ENCODE measurements around the gene GDPD2. TPM values are rescaled to one million over a fixed set of nuclear protein-coding genes. Genes with fewer than 3 reads are reported as not detected.

The GDPD2 gene
- total RNA-seq, 4 donors from 2014 or later = 0.21 to 0.30 TPM; not detected in 2

DNA sequence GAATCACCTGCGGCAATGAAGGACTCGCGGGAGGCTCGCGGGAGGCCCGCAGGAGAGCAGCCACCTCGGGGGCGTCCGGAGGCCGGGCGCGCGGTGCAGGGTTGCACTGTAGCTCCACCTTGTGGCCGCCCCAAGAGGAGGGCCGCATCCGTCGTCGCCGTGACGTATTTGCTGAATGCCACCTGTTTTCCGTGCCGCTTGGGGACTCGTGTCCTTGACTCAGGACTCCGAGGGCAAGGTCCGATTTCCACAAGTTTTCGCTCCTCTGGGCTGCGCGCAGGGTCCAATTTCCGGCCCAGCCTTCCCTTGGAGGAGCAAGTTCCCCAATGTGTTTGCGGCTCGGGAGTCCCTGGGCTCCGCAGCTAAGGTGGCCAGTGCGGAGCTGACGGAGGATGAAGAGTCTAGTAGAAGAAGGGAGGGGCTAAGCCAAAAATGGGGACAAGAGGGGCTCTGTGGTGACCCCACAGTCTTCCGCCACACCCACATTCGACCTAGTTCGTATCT is 10.8 kb downstream of the GDPD2 start:
- 2 to 40% methylated on average over 30 of the region's 37 CpGs for WGBS, 2 donors
- no peaks in the 10 kb centered on the region for H3K36me3 ChIP-seq
- TF ChIP-seq CTCF (IDR thresholded peaks at IDR 0.05) (peak; percentile 62 to 81 (median 73)), POLR2A (IDR thresholded peaks at IDR 0.05) (no peak), EP300 (IDR thresholded peaks at IDR 0.05) (peak in 1 of 2 donors; percentile 39)
- peak overlapping the region in 3 of 4 donors; percentile 65 to 83 (median 73) for H3K27ac ChIP-seq
- peak; percentile 20 to 44 for DNase-seq (ENCODE audit: low spot score in 2 of 2)
- peak overlapping the region; percentile 42 to 68 (median 52) for H3K4me3 ChIP-seq
- H3K27me3 ChIP-seq = peaks cover 0 to 10% of the 10 kb centered on the region in 2 donors
- H3K9me3 ChIP-seq = no peaks in the 10 kb centered on the region
- peaks cover 0 to 12% (median 4%) of the 10 kb centered on the region in 4 donors for H3K4me1 ChIP-seq

GRCh38 chrX:70434352-70434866 is 11.3 kb downstream of the GDPD2 start:
- H3K4me1 ChIP-seq = peaks cover 0 to 12% (median 4%) of the 10 kb centered on the region in 4 donors
- peaks cover 0 to 11% of the 10 kb centered on the region in 2 donors for H3K27me3 ChIP-seq
- no peaks in the 10 kb centered on the region for H3K9me3 ChIP-seq
- WGBS, 2 donors = 0 to 49% methylated on average over 7 to 44 of the region's 45 CpGs
- DNase-seq (ENCODE audit: low spot score in 2 of 2) = peak; percentile 63 to 77
- H3K36me3 ChIP-seq = no peaks in the 10 kb centered on the region
- peak overlapping the region; percentile 42 to 68 (median 52) for H3K4me3 ChIP-seq
- peak overlapping the region in 3 of 4 donors; percentile 65 to 83 (median 73) for H3K27ac ChIP-seq
- no peak for TF ChIP-seq EP300 (IDR thresholded peaks at IDR 0.05)
- TF ChIP-seq POLR2A (IDR thresholded peaks at IDR 0.05) = peak in 1 of 2 donors; percentile 12

GRCh38 chrX:70434914-70435586 is 11.9 kb downstream of the GDPD2 start:
- DNase-seq (ENCODE audit: low spot score in 2 of 2) = no peak
- H3K4me3 ChIP-seq = peak overlapping the region; percentile 42 to 68 (median 52)
- H3K4me1 ChIP-seq = peaks cover 0 to 12% (median 4%) of the 10 kb centered on the region in 4 donors
- no peaks in the 10 kb centered on the region for H3K36me3 ChIP-seq
- H3K27ac ChIP-seq = peak overlapping the region in 2 of 4 donors; percentile 32 to 83
- peaks cover 0 to 11% of the 10 kb centered on the region in 2 donors for H3K27me3 ChIP-seq
- H3K9me3 ChIP-seq = no peaks in the 10 kb centered on the region
- 11 to 39% methylated on average over 13 to 17 of the region's 17 CpGs for WGBS, 2 donors
- no peak for TF ChIP-seq EP300 (IDR thresholded peaks at IDR 0.05)
- no peak for TF ChIP-seq POLR2A (IDR thresholded peaks at IDR 0.05)
- TF ChIP-seq CTCF (IDR thresholded peaks at IDR 0.05) = no peak

GRCh38 chrX:70436343-70436742 is 13.2 kb downstream of the GDPD2 start:
- TF ChIP-seq EP300 (IDR thresholded peaks at IDR 0.05) = no peak
- no peak for TF ChIP-seq POLR2A (IDR thresholded peaks at IDR 0.05)
- no peak for TF ChIP-seq CTCF (IDR thresholded peaks at IDR 0.05)
- no peak overlapping the region for H3K27ac ChIP-seq
- WGBS, 2 donors = 21 to 36% methylated on average over 3 to 16 of the region's 16 CpGs

DNA sequence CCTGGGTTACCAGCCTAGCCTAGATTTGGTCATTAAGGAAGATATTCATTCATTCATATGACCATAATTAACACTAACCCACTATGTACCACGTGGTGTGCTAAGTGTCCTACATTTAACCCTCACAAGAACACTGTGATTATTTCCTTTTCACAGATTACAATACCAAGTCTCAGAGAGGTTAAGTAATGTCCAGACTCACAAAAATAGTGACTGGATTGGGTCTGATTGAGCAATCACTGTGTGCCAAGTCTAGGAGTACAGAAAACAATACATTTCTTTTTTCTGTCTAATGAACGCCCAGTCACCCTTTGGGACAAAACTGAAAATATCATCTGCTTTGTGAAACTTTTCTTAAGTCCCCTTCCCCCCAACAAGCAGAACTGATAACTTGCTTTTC is 13.9 kb downstream of the GDPD2 start:
- H3K36me3 ChIP-seq = no peaks in the 10 kb centered on the region
- no peaks in the 10 kb centered on the region for H3K9me3 ChIP-seq
- H3K27me3 ChIP-seq = peaks cover 0 to 17% of the 10 kb centered on the region in 2 donors
- no peak for TF ChIP-seq EP300 (IDR thresholded peaks at IDR 0.05)
- no peak for TF ChIP-seq POLR2A (IDR thresholded peaks at IDR 0.05)
- no peak for TF ChIP-seq CTCF (IDR thresholded peaks at IDR 0.05)
- no peak overlapping the region for H3K4me3 ChIP-seq
- no peak overlapping the region for H3K27ac ChIP-seq
- WGBS, 2 donors = 20 to 33% methylated on average over 2 of the region's 2 CpGs
- no peak for DNase-seq (ENCODE audit: low spot score in 2 of 2)
- peaks cover 0 to 12% (median 4%) of the 10 kb centered on the region in 4 donors for H3K4me1 ChIP-seq

More at GRCh38 chrX:70436343-70436742, 13.2 kb downstream of the GDPD2 start:
- Histone ChIP-seq H3K36me3 (no peaks in the 10 kb centered on the region), H3K4me1 (peaks cover 0 to 12% (median 4%) of the 10 kb centered on the region in 4 donors), H3K9me3 (no peaks in the 10 kb centered on the region), H3K27me3 (peaks cover 0 to 16% of the 10 kb centered on the region in 2 donors), H3K4me3 (no peak overlapping the region)
- DNase-seq (ENCODE audit: low spot score in 2 of 2) = no peak
